GM12875 (cell line): ENCODE data around the gene PIEZO2.
"Not testable (repeated sequence)": the region's sequence is repeated elsewhere in the genome, so short reads cannot be mapped to it uniquely, and the experiment has no call there.

Experiments used
- H3K4me3 ChIP-seq: one replicate; pipeline ENCODE4 v1.5.1; 2011; ENCODE audit warnings: low read depth, low read length, control low read depth
- CTCF ChIP-seq: IDR thresholded peaks from 2 replicates; pipeline ENCODE4 v1.5.1; 2011; ENCODE audit warnings: low read depth, mild to moderate bottlenecking, control low read depth, inconsistent platforms, low read length, moderate library complexity, borderline replicate concordance; ENCODE audit not compliant: insufficient read depth

Gene PIEZO2

DNA sequence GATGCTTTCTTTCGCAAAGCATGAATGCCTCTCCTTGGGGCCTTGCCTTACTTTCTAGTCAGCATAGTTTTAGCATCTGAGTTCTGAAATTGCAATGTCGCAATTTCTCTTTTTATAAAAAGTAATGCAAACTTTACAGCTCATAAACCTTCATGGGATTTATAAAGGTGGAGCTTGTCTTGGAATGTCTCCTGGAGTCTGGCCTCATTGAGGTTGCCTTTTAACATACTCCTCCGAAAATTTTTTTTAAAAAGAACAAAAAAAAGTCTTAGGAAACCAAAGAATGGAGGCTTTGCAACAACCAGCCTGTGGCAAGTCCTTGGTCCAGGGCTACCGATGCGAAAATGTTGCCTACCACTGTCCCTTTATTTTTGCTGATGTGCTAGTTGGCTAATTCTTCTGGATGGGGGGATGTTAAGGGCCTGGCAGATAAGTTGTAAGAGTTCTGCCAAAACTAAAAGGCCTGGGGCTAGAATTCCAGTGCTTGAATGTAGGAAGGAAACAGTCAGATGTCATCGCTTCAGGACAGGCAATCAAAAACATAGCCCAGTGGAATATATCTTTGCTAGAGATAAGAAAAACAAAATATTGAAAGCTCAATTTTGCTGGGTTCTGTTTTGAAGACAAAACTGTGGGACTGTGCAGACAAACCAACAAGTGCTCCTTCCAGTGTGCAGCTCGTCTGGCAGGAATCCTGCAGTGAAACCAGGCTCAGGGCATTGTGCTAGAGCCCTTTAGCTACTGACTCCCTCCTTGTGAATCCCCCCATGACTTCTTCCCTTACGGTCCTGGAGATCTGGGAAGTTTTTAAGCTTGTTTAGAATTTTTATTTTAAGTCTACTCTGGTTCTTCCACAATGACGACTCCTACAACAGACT, 213.0 kb downstream of the PIEZO2 start:
- no peak overlapping the region for H3K4me3 ChIP-seq
- no peak for TF ChIP-seq CTCF

GRCh38 chr18:10935588-10935987, 213.8 kb downstream of the PIEZO2 start:
- TF ChIP-seq CTCF = no peak
- H3K4me3 ChIP-seq = no peak overlapping the region

GRCh38 chr18:10933648-10934047, 215.7 kb downstream of the PIEZO2 start:
- H3K4me3 ChIP-seq = not testable (repeated sequence)

DNA sequence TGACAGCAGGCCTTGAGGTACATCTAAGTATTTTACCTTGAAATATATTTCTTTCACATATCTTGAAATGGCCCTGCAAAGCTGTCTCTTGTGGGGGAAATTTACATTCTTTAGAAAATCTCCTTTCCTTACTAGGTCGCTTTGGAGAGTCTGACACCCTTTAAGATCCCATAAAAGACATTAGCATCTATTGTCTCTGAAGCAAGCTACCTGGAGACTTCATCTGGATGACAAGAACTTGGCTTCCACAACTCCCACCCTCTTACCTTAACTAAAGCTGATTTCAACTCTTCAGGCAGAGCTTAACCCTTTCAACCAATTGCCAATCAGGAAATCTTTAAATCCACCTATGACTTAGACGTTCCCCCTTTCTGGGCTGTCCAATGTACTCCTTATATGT, 219.3 kb downstream of the PIEZO2 start:
- H3K4me3 ChIP-seq = no peak overlapping the region
- no peak for TF ChIP-seq CTCF

GRCh38 chr18:10928772-10929373, 220.5 kb downstream of the PIEZO2 start:
- no peak overlapping the region for H3K4me3 ChIP-seq

GRCh38 chr18:10928011-10928771, 221.2 kb downstream of the PIEZO2 start:
- TF ChIP-seq CTCF = no peak
- peak overlapping the region; percentile 15 for H3K4me3 ChIP-seq

More at GRCh38 chr18:10928772-10929373, 220.5 kb downstream of the PIEZO2 start:
- no peak for TF ChIP-seq CTCF

- H3K4me3 ChIP-seq = no peak overlapping the region
- TF ChIP-seq CTCF = no peak
Measured at GRCh38 chr18:10927286-10927992, 221.9 kb downstream of the PIEZO2 start.
